Stimulated activated CD8-positive, alpha-beta memory T cell treated with anti-CD3 and anti-CD28 coated beads, Interleukin-7, amount 100 ng/mL, for 1 hour (primary cell): ENCODE data around the gene IGDCC3.

Experiments used
- DNase-seq, 2 donors: peaks; one replicate each; pipeline ENCODE4 v3.0.0-alpha.2; 2020; ENCODE audit warnings: low read depth in 2 of 2

Gene IGDCC3

GRCh38 chr15:65377976-65378366 lies at the start of gene IGDCC3:
IGDCC3 (minus strand) TSS chr15:65378002; CDS start chr15:65377788, 214 bp downstream.
- DNase-seq, result no peak

DNA sequence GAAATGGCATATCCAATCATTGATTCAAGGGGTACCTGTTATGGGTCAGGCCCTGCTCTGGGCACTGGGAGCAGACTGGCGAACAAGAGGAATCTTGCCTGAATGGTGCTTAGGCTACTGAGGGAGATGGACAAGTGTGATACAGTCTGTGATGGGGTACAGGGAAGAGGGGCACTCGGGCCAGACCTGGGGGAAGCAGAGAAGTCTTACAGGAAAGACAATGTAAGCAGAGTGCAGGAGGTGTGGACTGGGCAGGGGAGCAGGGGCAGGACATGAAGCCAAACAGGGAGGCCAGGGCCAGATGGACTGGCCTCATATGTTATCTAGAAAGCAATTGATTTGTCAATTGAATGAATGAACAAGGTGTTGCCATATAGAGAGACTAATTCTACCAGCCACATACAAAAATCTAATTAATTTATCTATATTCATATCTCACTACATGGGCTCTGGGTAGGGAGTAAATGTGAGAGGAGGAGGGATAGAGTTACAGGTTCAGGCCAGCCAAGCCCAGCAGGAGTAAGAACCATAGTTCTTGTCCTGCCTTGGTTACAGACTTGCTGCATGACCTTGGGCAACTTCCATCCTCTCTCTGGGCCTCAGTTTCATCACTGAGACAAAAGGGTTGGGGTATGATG lies 48.5 kb upstream of the IGDCC3 start:
- DNase-seq, result no peak

DNA sequence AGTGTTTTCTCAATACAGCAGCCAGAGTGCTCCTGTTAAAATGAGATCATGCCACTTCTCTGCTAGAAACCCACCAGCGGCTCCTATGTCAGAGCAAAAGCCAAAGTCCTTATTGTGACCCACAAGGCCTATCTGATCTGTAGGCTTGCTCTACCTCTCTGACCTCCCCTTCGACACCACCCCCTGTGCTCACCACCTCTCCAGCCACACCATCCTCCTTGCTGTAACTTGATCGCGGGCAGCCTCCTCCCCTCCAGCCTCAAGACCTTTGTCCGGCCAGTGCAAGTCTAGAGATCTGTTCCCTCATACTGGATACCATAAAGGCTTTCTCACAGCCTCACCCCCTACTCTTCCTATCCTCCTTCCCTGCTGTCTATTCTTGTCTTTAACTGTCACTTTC lies 46.9 kb upstream of the IGDCC3 start:
- no peak for DNase-seq

GRCh38 chr15:65423976-65424679 lies 46.3 kb upstream of the IGDCC3 start:
- DNase-seq, result no peak

GRCh38 chr15:65423150-65423975 lies 45.6 kb upstream of the IGDCC3 start:
- DNase-seq, result no peak

DNA sequence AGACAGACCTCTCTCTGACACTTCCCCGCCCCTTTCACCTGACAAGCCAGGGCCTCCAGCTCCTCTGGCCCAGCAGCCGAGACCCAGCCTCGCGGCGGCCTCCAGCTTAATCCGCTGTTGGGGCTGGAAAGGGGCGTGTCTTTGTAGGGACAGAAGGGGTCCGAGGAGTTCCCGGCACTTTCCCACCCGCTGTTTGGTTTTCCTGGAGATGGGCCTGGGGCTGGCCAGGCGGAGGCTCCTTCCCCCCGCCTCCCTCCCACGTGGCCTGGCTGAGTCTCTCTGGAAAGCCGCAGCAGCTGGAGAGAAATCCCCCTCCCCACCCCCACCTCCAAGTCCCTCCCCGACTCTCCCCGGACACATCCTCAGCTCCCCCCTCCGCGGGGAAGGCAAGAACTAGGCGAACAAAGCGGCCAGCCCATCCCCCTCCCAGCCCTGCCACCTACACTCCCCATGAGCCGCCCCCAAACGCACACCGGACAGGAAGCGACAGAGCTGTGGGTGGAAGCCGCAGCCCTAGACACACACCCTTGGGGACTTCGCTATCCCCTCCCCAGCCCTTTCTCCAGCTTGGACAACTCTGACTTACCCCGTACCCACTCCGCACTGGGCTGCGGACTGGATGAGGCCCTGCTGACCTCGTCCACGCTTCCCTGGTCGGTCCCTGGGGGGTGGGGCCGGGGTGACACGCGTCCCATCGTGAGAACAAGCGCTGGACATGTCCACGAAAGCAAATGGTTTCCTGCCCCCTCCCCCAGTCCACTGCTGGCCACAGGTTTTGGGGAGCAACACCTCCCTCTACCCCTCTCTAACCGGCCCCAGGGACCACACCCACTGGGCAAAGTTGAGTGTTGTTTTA lies 43.8 kb upstream of the IGDCC3 start:
- DNase-seq, result no peak

DNA sequence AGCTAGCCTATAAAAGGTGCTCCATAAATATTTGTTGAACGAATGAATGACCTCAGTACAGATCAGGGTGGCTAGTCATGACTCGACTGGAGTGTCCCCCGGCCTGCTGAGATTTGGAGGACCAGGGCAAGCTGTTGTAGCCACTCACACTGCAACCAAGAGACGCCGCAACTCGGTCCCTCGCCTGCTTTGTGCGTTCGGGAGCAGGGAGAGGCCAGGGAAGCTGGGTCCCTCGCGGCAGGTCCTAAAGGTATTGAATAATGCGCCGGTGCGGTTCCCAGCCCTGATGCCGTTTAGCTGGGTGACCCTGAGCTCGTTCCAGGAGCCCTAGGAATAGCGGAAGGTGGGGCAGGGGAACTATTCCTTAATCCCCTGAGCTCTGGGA lies 43.2 kb upstream of the IGDCC3 start:
- DNase-seq, result no peak

DNA sequence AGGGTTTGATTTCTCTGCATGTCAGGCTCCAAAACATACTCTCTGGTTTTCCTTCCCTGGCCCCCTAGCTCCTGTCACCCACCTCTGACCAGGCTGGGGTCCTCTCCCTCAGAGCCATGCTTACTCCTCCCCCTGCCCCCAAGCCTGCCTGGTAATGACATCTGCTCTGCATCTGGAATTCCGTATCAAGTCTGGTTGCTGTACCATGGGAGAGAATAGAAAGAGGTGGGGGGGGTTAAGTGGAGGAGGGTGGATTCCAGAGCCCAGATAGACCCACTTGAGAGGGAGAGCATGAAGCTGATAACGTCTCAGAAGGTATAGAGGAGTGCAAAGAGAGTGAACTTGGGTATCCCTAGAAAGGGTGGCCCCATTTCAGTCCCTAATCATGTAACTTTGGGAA lies 40.8 kb upstream of the IGDCC3 start:
- DNase-seq, result no peak

DNA sequence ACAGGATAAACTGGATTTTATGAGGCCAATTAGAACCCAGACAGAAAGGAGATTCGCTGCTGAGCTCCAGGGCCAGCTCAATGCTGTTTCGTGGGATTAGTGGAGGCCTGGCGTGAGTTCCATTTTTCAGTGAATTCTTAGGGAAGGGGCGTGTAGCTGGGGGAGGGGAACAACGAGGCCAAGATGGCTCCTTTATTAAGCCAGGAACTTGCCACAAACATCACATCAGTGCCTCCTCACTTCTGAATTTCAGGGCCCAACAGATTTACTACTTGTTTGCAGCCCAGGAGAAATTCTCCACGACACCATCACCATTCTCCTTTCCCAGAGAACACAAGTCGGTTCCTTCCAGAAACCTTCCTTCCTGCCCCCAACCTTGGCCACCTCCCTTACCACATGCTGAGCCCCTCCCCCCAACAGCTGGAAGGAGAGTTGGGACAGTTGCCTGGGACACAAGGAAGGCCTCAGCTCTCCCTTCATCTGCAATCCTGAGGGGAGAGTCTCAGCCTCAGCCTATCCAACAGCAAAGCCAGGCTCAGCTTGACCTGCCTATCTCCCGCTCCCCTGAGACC lies 39.1 kb upstream of the IGDCC3 start:
- DNase-seq, result no peak

DNA sequence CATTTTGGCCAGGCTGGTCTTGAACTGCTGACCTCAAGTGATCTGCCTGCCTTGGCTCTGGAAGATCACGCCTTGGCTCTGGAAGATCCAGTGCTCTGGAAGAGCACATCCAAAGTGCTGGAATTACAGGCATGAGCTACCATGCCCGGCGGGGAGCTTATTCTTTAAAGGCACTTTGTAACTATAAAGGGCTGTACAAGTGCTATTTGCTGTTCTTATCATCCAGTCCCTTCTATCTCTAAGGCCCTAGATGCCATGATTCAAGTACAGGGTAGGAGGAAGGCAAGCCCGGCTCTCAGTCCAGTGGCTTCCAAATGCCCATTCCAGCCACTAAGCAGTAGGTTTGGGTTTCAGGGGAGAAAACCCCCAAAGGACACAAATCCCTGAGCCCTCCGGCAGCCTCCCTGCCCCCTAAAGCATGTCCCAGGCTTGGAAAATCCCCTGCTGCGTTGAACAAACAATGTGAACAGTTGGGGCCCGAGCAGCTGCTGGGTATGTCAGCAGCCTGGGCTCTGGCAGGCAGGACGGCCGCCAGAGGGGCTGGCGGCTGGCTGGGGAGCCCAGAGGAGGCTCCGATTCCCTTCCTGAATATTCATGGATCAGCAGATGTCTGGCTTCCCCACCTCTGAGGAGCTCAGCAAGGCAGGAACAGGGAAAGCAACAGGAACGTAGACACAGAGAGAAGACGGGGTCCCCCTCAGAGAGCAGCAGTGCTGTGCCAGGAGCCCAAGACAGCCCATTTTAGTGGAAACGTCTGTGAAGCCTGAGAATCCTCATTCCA lies 37.2 kb upstream of the IGDCC3 start:
- no peak for DNase-seq

DNA sequence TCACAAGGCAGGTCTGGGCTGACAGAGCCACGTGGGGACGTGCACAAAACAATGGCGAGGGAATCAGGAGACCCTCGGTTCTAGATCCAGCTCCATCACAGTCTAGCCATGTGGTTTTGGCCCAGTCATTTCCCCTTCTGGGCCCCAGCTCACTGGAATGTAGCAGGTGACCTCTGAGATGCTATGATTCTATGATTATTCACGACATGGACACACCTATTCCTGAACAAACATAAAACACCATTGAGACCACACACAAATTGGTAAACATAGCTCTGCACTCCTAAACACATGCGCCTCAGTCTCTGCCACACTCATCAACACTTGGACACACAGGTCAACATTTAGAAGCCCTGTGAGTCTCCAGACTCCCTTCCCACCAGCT lies 36.0 kb upstream of the IGDCC3 start:
- no peak for DNase-seq

- no peak for DNase-seq
Observed at GRCh38 chr15:65413051-65413759, 35.4 kb upstream of the IGDCC3 start.

DNA sequence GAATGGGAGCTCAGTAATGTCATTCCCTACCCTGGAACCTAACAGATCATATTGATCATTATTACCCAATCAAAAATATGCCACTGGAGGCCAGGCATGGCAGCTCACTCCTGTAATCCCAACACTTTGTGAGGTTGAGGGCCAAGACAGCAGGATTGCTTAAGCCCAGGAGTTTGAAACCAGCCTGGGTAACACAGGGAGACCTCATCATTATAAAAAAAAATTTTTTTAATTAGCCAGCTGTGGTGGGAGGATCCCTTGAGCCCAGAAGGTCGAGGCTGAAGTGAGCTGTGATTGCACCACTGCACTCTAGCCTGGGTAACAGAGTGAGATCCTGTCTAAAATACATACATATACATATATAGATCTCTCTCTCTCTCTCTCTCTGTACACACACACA lies 34.8 kb upstream of the IGDCC3 start:
- no peak for DNase-seq

GRCh38 chr15:65411465-65412071 lies 33.8 kb upstream of the IGDCC3 start:
- DNase-seq, result no peak

DNA sequence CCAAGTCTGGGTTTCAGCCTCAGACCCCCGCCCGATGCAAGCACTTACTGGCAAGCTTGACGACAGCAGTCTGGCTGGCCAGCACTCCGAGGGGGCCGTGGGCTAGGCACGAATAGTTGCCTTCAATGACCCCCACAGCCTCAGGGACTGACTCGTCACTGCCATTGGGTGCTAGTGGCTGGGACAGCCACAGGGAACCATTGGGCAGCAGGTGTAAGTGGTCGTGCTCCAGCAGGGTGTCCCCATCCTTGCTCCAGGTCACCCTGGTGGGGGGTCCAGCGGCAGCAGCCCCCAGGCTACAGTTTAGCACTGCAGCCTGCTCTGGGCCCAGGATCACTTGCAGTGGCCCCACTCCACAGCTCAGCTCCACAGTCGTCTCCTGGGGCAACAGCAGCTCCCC lies 33.2 kb upstream of the IGDCC3 start:
- DNase-seq, result no peak

DNA sequence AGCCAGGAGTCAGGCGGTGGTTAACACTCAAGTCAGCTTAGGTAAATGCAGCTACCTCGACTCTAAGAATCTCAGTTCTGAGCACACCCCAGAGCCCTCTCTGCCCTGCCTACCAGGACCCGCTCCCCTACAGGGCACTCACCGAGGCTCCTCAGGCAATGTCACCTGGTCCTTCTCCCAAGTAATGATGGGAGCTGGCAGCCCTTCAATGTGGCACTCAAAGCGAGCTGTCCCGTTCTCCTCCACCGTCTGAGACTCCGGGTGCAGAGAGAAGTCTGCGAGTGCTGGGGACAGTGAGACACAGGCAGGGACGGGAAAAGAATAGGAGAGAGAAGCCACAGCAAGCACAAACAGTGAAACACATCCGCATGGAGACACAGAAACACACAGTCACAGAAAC lies 32.2 kb upstream of the IGDCC3 start:
- DNase-seq, result no peak

DNA sequence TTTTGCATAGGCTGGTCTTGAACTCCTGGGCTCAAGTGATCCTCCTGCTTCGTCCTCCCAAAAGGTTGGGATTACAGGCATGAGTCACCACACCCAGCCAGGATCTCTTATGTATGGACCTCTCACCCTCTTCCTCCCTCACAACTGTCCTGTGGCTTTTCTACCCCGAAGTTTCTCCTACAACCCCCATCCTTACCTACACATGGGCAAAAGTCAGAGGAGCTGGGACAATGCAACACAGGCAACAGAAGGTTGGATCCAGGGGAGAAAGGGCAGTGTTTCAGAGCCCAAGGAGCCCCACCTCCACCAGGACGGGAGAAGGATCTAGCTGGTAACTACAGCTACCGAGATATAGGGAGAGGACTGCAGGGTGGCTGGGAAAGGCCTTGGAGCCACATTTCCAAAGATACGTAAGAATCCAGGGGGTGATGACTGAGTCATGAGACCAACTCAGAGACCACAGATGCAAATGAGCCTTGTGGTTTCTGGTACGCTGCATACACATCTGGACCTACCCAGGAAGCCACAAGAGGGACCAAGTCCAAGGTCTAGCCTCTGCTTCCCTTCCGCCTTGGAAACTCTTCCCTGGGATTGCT lies 31.3 kb upstream of the IGDCC3 start:
- DNase-seq, result no peak

- DNase-seq, result no peak
Observed at GRCh38 chr15:65408324-65409035, 30.7 kb upstream of the IGDCC3 start.
